HepG2 (cell line): ENCODE data around the gene COQ5. TPM values are rescaled to one million over a fixed set of nuclear protein-coding genes. Genes with fewer than 3 reads are reported as not detected.

ENCODE experiments used
- ATAC-seq: fragments of 200-7000 bp; cut with Tn5 transposase; 3 replicates; pipeline ENCODE4 v1.9.1; 2020; ENCODE audit warnings: mild to moderate bottlenecking, moderate library complexity
- BruUV-seq: library from RNA; stranded (reverse); fragments of 400-500 nt; replicated peaks from 2 replicates; lab custom pipeline; 2021; lab: Mats Ljungman, UMichigan
- CTCF ChIA-PET: fragments of 300-600 bp; formaldehyde crosslinking; extraction: SDS; loops from one replicate; lab custom pipeline; 2021; ENCODE audit warnings: low total read pairs, inconsistent platforms, low intra/inter-chr PET ratio; lab: Yijun Ruan, JAX
- POLR2A ChIA-PET: fragments of 350-600 bp; sonication (Branson Sonifier 250); formaldehyde crosslinking; loops from one replicate; lab custom pipeline; 2020; ENCODE audit warnings: antibody characterized with exemption, inconsistent platforms; lab: Yijun Ruan, JAX
- DNase-seq: peaks from one replicate; pipeline ENCODE4 v3.0.0-alpha.2; 2015; ENCODE audit warnings: low spot score
- FAIRE-seq: peaks from 3 replicates; lab custom pipeline; 2011; peaks lifted over from hg19 to GRCh38; lab: Jason Lieb, UNC
- H2AFZ ChIP-seq: one replicate; pipeline ENCODE4 v1.6.1; 2011; ENCODE audit warnings: low read length, inconsistent platforms
- H3K27ac ChIP-seq: fragments of 300-600 bp; 3 replicates; pipeline ENCODE4 v1.8.0; 2011; ENCODE audit warnings: mixed run types, mild to moderate bottlenecking, mixed read lengths, low read length, inconsistent platforms; ENCODE audit not compliant: insufficient read depth; ENCODE audit errors: extremely low read length
- H3K27me3 ChIP-seq, 2 experiments: fragments of 200-600 bp in 1 of 2; 2 replicates in 1 of 2; 3 replicates in 1 of 2; pipeline versions ENCODE4 v1.6.0 to v1.8.0; 2011; ENCODE audit warnings: low read length in 2 of 2, mild to moderate bottlenecking in 2 of 2, moderate library complexity in 2 of 2, inconsistent platforms in 1 of 2; ENCODE audit not compliant: insufficient read depth in 2 of 2, control insufficient read depth in 1 of 2
- H3K36me3 ChIP-seq, 2 experiments: fragments of 200-600 bp in 1 of 2; replicated peaks in 1 of 2; 2 replicates in 1 of 2; 3 replicates in 1 of 2; pipeline versions ENCODE4 v1.5.1 to v1.8.0; 2011; ENCODE audit warnings: low read length in 2 of 2, inconsistent platforms in 1 of 2; ENCODE audit not compliant: insufficient read depth in 2 of 2, control insufficient read depth in 1 of 2
- H3K4me1 ChIP-seq: 2 replicates; pipeline ENCODE4 v1.5.1; 2012; ENCODE audit warnings: low read length, inconsistent platforms; ENCODE audit not compliant: insufficient read depth
- H3K4me2 ChIP-seq: 2 replicates; pipeline ENCODE4 v1.6.0; 2011; ENCODE audit warnings: low read depth, low read length, inconsistent platforms
- H3K4me3 ChIP-seq, 3 experiments: fragments of 200-600 bp in 1 of 3; sonication (generic), shearing (Covaris generic) in 1 of 3; replicated peaks in 1 of 3; 2 replicates each; pipeline ENCODE4 v1.5.1; 2011 to 2016; ENCODE audit warnings: low read length in 3 of 3, inconsistent platforms in 2 of 3, low read depth in 2 of 3, mild to moderate bottlenecking in 2 of 3, control low read depth in 1 of 3, mixed read lengths in 1 of 3; ENCODE audit not compliant: insufficient read depth in 1 of 3
- H3K79me2 ChIP-seq: one replicate; pipeline ENCODE4 v1.6.1; 2011; ENCODE audit warnings: low read length, inconsistent platforms; ENCODE audit not compliant: insufficient read depth
- H3K9ac ChIP-seq: 2 replicates; pipeline ENCODE4 v1.6.0; 2011; ENCODE audit warnings: mild to moderate bottlenecking, low read depth, low read length, inconsistent platforms; ENCODE audit not compliant: insufficient read depth
- H3K9me3 ChIP-seq: 2 replicates; pipeline ENCODE4 v1.5.1; 2012; ENCODE audit warnings: mild to moderate bottlenecking, low read length
- H4K20me1 ChIP-seq: 2 replicates; pipeline ENCODE4 v1.6.0; 2011; ENCODE audit warnings: inconsistent platforms, mild to moderate bottlenecking, low read length, moderate library complexity; ENCODE audit not compliant: insufficient read depth
- HOXA3 ChIP-seq: sonication (generic); formaldehyde crosslinking; IDR thresholded peaks from 2 replicates; pipeline ENCODE4 v1.5.0; 2020; ENCODE audit warnings: missing genetic modification reagents
- JUN ChIP-seq: sonication (generic); formaldehyde crosslinking; IDR thresholded peaks from 2 replicates; pipeline ENCODE4 v1.4.0; 2020; ENCODE audit warnings: mild to moderate bottlenecking, missing genetic modification reagents
- NFIB ChIP-seq: sonication (generic); formaldehyde crosslinking; IDR thresholded peaks from 2 replicates; pipeline ENCODE4 v1.9.0; 2021; ENCODE audit warnings: missing genetic modification reagents, mild to moderate bottlenecking, borderline replicate concordance
- NRL ChIP-seq: sonication (generic); formaldehyde crosslinking; IDR thresholded peaks from 2 replicates; pipeline ENCODE4 v1.5.0; 2020; ENCODE audit warnings: missing genetic modification reagents, mild to moderate bottlenecking, moderate library complexity, borderline replicate concordance
- TMF1 ChIP-seq: sonication (generic); formaldehyde crosslinking; IDR thresholded peaks from 2 replicates; pipeline ENCODE4 v1.8.1; 2022; ENCODE audit warnings: low read depth, missing genetic modification reagents
- ZBTB7B ChIP-seq: sonication (generic); formaldehyde crosslinking; IDR thresholded peaks from 2 replicates; pipeline ENCODE4 v1.4.0; 2020; ENCODE audit warnings: missing genetic modification reagents
- ZFAT ChIP-seq: sonication (generic); formaldehyde crosslinking; conservative IDR thresholded peaks from 2 replicates; pipeline ENCODE4 v1.8.1; 2023; ENCODE audit warnings: missing genetic modification reagents, inconsistent platforms
- ZNF44 ChIP-seq: sonication (generic); formaldehyde crosslinking; IDR thresholded peaks from 2 replicates; pipeline ENCODE4 v1.5.1; 2020; ENCODE audit warnings: mild to moderate bottlenecking, missing genetic modification reagents
- ZNF644 ChIP-seq: IDR thresholded peaks from 2 replicates; pipeline ENCODE4 v1.6.1; 2016; ENCODE audit warnings: low read depth
- ZNF768 ChIP-seq: sonication (generic); formaldehyde crosslinking; IDR thresholded peaks from 2 replicates; pipeline ENCODE4 v1.4.0; 2020; ENCODE audit warnings: missing genetic modification reagents
- WGBS: methylation state at CpG from one replicate; pipeline ENCODE4 v1.1.6; 2017; ENCODE audit warnings: low lambda C conversion rate; 5-methylcytosine and 5-hydroxymethylcytosine counted together
- in situ Hi-C: cut with HindIII; loops from 2 replicates; pipeline ENCODE4 v1.10.0; 2017; ENCODE audit warnings: low pct_unique_long_range_greater_than_20kb; ENCODE audit not compliant: extremely low pct_ligation_motif_present
- intact Hi-C: fragments of 100-400 bp; cut with micrococcal nuclease; formaldehyde crosslinking; loops from one replicate; pipeline ENCODE4 v1.10.0; 2022; ENCODE audit not compliant: unreplicated experiment
- polyA plus RNA-seq, 8 experiments: library from polyadenylated mRNA; depleted of rRNA in 3 of 8; stranded (reverse) in 7 of 8; unstranded in 1 of 8; fragments of >200 nt; fragmentation: Illumina TruSeq in 4 of 8; extraction: Trizol in 4 of 8; gene quantifications; 2 replicates each; pipeline versions ENCODE4 v1.2.1 to v1.2.3, GENCODE V29; 2011 to 2016; ENCODE audit warnings: low read depth in 4 of 8, missing spikeins in 1 of 8, mixed read lengths in 1 of 8; ENCODE audit not compliant: insufficient read depth in 1 of 8
- total RNA-seq, 5 experiments: library from RNA; depleted of rRNA; stranded (reverse); fragments of >200 nt; fragmentation: Illumina TruSeq; extraction: Trizol; gene quantifications; 2 replicates each; pipeline ENCODE4 v1.2.3, GENCODE V29; 2016; ENCODE audit warnings: low read depth in 1 of 5
- TF ChIP-seq, protein P1 (sequence below): sonication (generic); formaldehyde crosslinking; IDR thresholded peaks from 2 replicates; pipeline ENCODE4 v1.4.0; 2020; ENCODE audit warnings: missing genetic modification reagents
- TF ChIP-seq, protein P2 (sequence below), 2 experiments: sonication (generic) in 1 of 2; formaldehyde crosslinking in 1 of 2; IDR thresholded peaks; 2 replicates each; pipeline versions ENCODE4 v1.5.1 to v1.6.1; 2011 to 2020; ENCODE audit warnings: borderline replicate concordance in 1 of 2, low read depth in 1 of 2, low read length in 1 of 2, mild to moderate bottlenecking in 1 of 2, missing genetic modification reagents in 1 of 2, moderate library complexity in 1 of 2
- TF ChIP-seq, protein P3 (sequence below): sonication (generic); formaldehyde crosslinking; IDR thresholded peaks from 2 replicates; pipeline ENCODE4 v1.4.0; 2020; ENCODE audit warnings: mild to moderate bottlenecking, missing genetic modification reagents

COQ5 gene
- total and polyA plus RNA-seq, 2 of the 13 experiments (the other 11 are each of a cell fraction or from before 2014, with no cell fraction given): 36.4 to 41.5 TPM

DNA sequence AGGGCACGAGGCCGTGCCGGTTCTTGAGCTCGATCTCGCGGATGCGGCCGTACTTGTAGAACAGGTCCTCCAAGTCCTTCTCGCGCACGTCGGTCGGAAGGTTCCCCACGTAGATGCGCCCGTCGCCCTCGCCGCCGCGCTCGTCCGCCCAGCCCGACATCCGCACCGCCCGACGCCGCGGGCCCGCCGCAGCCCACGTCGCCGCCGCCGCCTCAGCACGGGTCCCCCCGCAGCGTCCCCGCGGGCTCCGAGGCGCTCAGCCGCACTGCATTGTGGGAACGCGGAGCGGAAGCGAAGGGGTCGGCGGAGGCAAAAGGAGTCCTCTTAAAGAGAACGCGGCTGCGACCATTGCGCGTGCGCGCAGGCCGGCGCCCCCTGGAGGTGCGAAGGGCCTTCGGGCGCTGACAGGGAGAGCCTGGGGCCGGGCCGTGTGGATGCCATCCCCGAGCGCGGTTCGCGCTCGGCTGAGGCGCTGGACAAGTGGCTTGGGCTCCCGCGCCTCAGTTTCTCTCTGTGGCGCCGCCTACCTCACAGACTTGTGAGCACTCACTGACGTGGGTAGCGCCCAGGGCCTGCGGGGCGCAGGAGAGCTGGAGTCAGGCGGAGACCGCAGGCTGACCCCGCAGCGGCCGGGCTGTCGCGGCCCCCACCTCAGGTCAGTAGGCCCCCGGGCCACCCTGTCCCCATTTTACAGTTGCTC is 59.4 kb downstream of the COQ5 start, which contains the start of gene SRSF9:
TSS of gene SRSF9 (minus strand) at position 299 of the 700 bp plus-strand sequence. CDS start at position 160, 139 bp downstream.
- no TSS peak for BruUV-seq
- Histone ChIP-seq H3K36me3 (peaks cover 3 to 22% of the 10 kb centered on the region in 2 experiments; a peak in 4 of 5 replicates), H3K4me2 (peak within 1 kb of the TSS; percentile 86), H3K4me3 (peak within 1 kb of the TSS; percentile 74 to 85 (median 81)), H4K20me1 (peaks cover 26% of the 10 kb centered on the region), H3K9me3 (no peaks in the 10 kb centered on the region), H2AFZ (peak within 1 kb of the TSS; percentile 86), H3K27ac (peak within 1 kb of the TSS; percentile 78), H3K27me3 (no peaks in the 10 kb centered on the region; a peak in 1 of 5 replicates), H3K4me1 (peaks cover 62% of the 10 kb centered on the region), H3K9ac (peak within 1 kb of the TSS; percentile 90), H3K79me2 (peaks cover 44% of the 10 kb centered on the region)
- 20% methylated on average over 1 of the region's 88 CpGs for WGBS
- peak; percentile 56 for FAIRE-seq
- intact Hi-C loops (loop anchor here (2.0 kb wide), 3 partner anchors 23 to 59 kb away; partner anchors contain the start of genes COQ5, DYNLL1, GATC and TRIAP1), in situ Hi-C loops (no loop called here)
- peak; percentile 91 for ATAC-seq
- POLR2A ChIA-PET: interaction anchor here (1.3 to 3.2 kb wide), 8 partner anchors 11 to 152 kb away, joined by 3 to 16 read pairs (median 6); partner anchors contain the start of genes COQ5 and DYNLL1
- peak; percentile 90 for DNase-seq
- CTCF ChIA-PET: interaction anchor here (1.2 kb wide), 1 partner anchor 30 kb away, joined by 3 read pairs; no protein-coding TSS in a partner anchor
- TF ChIP-seq TMF1 (CRISPR knock-in tag) (0 out of 2 replicates have a peak, but pooled peaks have one; percentile 87), NRL (CRISPR knock-in tag) (peak; percentile 14; the same call in 1 of the 2 replicates), ZBTB7B (CRISPR knock-in tag) (peak; percentile 51; the same call in 1 of the 2 replicates), ZNF768 (CRISPR knock-in tag) (peak; percentile 65; the same call in 1 of the 2 replicates), ZNF644 (CRISPR knock-in tag) (no peak), JUN (CRISPR knock-in tag) (no peak; the same call in 1 of the 2 replicates), ZFAT (no peak), ZNF44 (peak; percentile 73; the same call in 1 of the 2 replicates), HOXA3 (CRISPR knock-in tag) (peak; percentile 81; the same call in 1 of the 2 replicates), NFIB (CRISPR knock-in tag) (no peak)
- TF ChIP-seq, protein P1, sequence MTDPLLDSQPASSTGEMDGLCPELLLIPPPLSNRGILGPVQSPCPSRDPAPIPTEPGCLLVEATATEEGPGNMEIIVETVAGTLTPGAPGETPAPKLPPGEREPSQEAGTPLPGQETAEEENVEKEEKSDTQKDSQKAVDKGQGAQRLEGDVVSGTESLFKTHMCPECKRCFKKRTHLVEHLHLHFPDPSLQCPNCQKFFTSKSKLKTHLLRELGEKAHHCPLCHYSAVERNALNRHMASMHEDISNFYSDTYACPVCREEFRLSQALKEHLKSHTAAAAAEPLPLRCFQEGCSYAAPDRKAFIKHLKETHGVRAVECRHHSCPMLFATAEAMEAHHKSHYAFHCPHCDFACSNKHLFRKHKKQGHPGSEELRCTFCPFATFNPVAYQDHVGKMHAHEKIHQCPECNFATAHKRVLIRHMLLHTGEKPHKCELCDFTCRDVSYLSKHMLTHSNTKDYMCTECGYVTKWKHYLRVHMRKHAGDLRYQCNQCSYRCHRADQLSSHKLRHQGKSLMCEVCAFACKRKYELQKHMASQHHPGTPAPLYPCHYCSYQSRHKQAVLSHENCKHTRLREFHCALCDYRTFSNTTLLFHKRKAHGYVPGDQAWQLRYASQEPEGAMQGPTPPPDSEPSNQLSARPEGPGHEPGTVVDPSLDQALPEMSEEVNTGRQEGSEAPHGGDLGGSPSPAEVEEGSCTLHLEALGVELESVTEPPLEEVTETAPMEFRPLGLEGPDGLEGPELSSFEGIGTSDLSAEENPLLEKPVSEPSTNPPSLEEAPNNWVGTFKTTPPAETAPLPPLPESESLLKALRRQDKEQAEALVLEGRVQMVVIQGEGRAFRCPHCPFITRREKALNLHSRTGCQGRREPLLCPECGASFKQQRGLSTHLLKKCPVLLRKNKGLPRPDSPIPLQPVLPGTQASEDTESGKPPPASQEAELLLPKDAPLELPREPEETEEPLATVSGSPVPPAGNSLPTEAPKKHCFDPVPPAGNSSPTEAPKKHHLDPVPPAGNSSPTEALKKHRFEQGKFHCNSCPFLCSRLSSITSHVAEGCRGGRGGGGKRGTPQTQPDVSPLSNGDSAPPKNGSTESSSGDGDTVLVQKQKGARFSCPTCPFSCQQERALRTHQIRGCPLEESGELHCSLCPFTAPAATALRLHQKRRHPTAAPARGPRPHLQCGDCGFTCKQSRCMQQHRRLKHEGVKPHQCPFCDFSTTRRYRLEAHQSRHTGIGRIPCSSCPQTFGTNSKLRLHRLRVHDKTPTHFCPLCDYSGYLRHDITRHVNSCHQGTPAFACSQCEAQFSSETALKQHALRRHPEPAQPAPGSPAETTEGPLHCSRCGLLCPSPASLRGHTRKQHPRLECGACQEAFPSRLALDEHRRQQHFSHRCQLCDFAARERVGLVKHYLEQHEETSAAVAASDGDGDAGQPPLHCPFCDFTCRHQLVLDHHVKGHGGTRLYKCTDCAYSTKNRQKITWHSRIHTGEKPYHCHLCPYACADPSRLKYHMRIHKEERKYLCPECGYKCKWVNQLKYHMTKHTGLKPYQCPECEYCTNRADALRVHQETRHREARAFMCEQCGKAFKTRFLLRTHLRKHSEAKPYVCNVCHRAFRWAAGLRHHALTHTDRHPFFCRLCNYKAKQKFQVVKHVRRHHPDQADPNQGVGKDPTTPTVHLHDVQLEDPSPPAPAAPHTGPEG (CRISPR knock-in tag): no peak; the same call in 1 of the 2 replicates
- TF ChIP-seq, protein P2, sequence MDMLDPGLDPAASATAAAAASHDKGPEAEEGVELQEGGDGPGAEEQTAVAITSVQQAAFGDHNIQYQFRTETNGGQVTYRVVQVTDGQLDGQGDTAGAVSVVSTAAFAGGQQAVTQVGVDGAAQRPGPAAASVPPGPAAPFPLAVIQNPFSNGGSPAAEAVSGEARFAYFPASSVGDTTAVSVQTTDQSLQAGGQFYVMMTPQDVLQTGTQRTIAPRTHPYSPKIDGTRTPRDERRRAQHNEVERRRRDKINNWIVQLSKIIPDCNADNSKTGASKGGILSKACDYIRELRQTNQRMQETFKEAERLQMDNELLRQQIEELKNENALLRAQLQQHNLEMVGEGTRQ (IDR thresholded peaks at IDR 0.05; ENCODE audit: low read depth, low read length): no peak
- TF ChIP-seq, protein P2 (CRISPR knock-in tag; IDR thresholded peaks at IDR 0.05; ENCODE audit: borderline replicate concordance): peak; percentile 33; the same call in 1 of the 2 replicates
- TF ChIP-seq, protein P3, sequence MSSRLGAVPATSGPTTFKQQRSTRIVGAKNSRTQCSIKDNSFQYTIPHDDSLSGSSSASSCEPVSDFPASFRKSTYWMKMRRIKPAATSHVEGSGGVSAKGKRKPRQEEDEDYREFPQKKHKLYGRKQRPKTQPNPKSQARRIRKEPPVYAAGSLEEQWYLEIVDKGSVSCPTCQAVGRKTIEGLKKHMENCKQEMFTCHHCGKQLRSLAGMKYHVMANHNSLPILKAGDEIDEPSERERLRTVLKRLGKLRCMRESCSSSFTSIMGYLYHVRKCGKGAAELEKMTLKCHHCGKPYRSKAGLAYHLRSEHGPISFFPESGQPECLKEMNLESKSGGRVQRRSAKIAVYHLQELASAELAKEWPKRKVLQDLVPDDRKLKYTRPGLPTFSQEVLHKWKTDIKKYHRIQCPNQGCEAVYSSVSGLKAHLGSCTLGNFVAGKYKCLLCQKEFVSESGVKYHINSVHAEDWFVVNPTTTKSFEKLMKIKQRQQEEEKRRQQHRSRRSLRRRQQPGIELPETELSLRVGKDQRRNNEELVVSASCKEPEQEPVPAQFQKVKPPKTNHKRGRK (CRISPR knock-in tag): no peak
